Transverse colon (tissue), 4 donors: ENCODE results near the gene DHRSX. TPM values are rescaled to one million over a fixed set of nuclear protein-coding genes. Genes with fewer than 3 reads are reported as not detected.

Experiments
- DNase-seq: peaks from one replicate; pipeline ENCODE4 v3.0.0-alpha.2; 2019
- H3K27ac ChIP-seq, 4 donors: fragments of 200-600 bp; sonication (generic); 2 replicates each; pipeline ENCODE4 v1.5.1; 2016 to 2018; ENCODE audit warnings: inconsistent platforms in 4 of 4
- H3K27me3 ChIP-seq: fragments of 200-600 bp; sonication (generic); 2 replicates; pipeline ENCODE4 v1.5.1; 2017; ENCODE audit warnings: inconsistent platforms
- H3K36me3 ChIP-seq, 4 donors: fragments of 200-600 bp; sonication (generic); 2 replicates each; pipeline ENCODE4 v1.5.1; 2017 to 2019; ENCODE audit warnings: inconsistent platforms in 4 of 4
- H3K4me1 ChIP-seq, 4 donors: fragments of 200-600 bp; sonication (generic); 2 replicates each; pipeline ENCODE4 v1.5.1; 2017 to 2020; ENCODE audit warnings: inconsistent platforms in 4 of 4
- H3K4me3 ChIP-seq, 4 donors: fragments of 200-600 bp; sonication (generic); 1 replicate in 1 of 4; 2 replicates in 3 of 4; pipeline versions ENCODE4 v1.5.1 to v1.6.1; 2017 to 2019; ENCODE audit warnings: inconsistent platforms in 4 of 4
- H3K9me3 ChIP-seq, 2 donors: fragments of 200-600 bp; sonication (generic); 2 replicates each; pipeline ENCODE4 v1.5.1; 2017 to 2019; ENCODE audit warnings: inconsistent platforms in 2 of 2
- EP300 ChIP-seq: sonication (generic); formaldehyde crosslinking; IDR thresholded peaks from one replicate; pipeline ENCODE4 v1.6.1; 2017; ENCODE audit warnings: antibody characterized with exemption, low read depth
- POLR2A ChIP-seq: fragments of 450-650 bp; IDR thresholded peaks from one replicate; pipeline ENCODE4 v1.6.1; 2016; ENCODE audit warnings: antibody characterized with exemption, mild to moderate bottlenecking, moderate library complexity
- POLR2AphosphoS5 ChIP-seq, 3 donors: sonication (generic); formaldehyde crosslinking; IDR thresholded peaks; one replicate each; pipeline ENCODE4 v1.6.1; 2016; ENCODE audit warnings: antibody characterized with exemption in 3 of 3
- WGBS, 2 donors: methylation state at CpG; one replicate each; pipeline ENCODE4 v1.1.5; 2018; ENCODE audit warnings: low coverage in 1 of 2; 5-methylcytosine and 5-hydroxymethylcytosine counted together
- in situ Hi-C, 4 donors: fragments of 200-750 bp; cut with MboI; loops; one replicate each; pipeline versions ENCODE4 v1.15.0 to v1.15.1; 2017; ENCODE audit warnings: low sequenced_read_pairs in 3 of 4, low pct_ligation_motif_present in 1 of 4, low pct_unique_long_range_greater_than_20kb in 1 of 4
- intact Hi-C: fragments of 100-400 bp; cut with DNase I; formaldehyde crosslinking; loops from one replicate; pipeline ENCODE4 v1.15.1; 2023; ENCODE audit warnings: low total_unique reads
- total RNA-seq, 4 donors: library from RNA; depleted of rRNA; stranded (reverse); fragments of >200 nt; gene quantifications; one replicate each; pipeline ENCODE4 v1.1.0, GENCODE V29; 2016
- TF ChIP-seq, protein P1 (sequence below), 5 experiments: fragments of 200-600 bp in 3 of 5; fragments of 450-650 bp in 2 of 5; sonication (generic) in 3 of 5; IDR thresholded peaks; 1 replicate in 2 of 5; 2 replicates in 3 of 5; pipeline ENCODE4 v1.5.1; 2016 to 2017; ENCODE audit warnings: antibody characterized with exemption in 5 of 5, inconsistent platforms in 3 of 5, mild to moderate bottlenecking in 2 of 5, moderate library complexity in 1 of 5

Gene DHRSX
- total RNA-seq, 4 donors from 2014 or later: 27.9 to 39.9 (median 33.9) TPM

DNA sequence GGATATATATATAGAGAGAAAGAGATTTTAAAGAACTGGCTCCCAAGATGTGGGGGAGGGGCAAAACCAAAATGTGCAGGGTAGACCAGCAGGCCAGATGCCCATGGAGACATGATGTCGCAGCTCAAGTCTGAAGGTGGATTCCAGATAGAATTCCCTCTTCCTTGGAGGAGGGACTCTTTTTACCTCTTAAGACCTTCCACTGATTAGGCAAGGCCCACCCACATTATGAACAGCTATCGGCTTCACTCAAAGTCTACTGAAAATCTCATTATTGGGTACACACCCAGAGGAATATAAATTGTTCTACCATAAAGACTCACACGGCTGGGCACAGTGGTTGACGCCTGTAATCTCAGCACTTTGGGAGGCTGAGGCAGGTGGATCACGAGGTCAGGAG is 59.3 kb downstream of the DHRSX start:
- in situ Hi-C loops: no loop called here
- Histone ChIP-seq H3K4me3 (no peak overlapping the region), H3K9me3 (no peaks in the 10 kb centered on the region), H3K36me3 (peaks cover 0 to 5% (median 0%) of the 10 kb centered on the region in 4 donors), H3K4me1 (no peaks in the 10 kb centered on the region), H3K27me3 (no peaks in the 10 kb centered on the region), H3K27ac (no peak overlapping the region)
- intact Hi-C loops: no loop called here
- WGBS, 2 donors: 97% methylated on average over 5 of the region's 5 CpGs; no CpG with 5 or more reads in 1 of the 2 donors
- DNase-seq: no peak
- TF ChIP-seq, protein P1, sequence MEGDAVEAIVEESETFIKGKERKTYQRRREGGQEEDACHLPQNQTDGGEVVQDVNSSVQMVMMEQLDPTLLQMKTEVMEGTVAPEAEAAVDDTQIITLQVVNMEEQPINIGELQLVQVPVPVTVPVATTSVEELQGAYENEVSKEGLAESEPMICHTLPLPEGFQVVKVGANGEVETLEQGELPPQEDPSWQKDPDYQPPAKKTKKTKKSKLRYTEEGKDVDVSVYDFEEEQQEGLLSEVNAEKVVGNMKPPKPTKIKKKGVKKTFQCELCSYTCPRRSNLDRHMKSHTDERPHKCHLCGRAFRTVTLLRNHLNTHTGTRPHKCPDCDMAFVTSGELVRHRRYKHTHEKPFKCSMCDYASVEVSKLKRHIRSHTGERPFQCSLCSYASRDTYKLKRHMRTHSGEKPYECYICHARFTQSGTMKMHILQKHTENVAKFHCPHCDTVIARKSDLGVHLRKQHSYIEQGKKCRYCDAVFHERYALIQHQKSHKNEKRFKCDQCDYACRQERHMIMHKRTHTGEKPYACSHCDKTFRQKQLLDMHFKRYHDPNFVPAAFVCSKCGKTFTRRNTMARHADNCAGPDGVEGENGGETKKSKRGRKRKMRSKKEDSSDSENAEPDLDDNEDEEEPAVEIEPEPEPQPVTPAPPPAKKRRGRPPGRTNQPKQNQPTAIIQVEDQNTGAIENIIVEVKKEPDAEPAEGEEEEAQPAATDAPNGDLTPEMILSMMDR (IDR thresholded peaks at IDR 0.05): no peak
- TF ChIP-seq POLR2A: no peak
- TF ChIP-seq POLR2AphosphoS5 (IDR thresholded peaks at IDR 0.05): no peak
- no peak for TF ChIP-seq EP300

GRCh38 chrX:2439613-2440012 is 61.2 kb downstream of the DHRSX start:
- H3K27me3 ChIP-seq: no peaks in the 10 kb centered on the region
- DNase-seq: no peak
- no peak overlapping the region for H3K27ac ChIP-seq
- TF ChIP-seq, protein P1 (IDR thresholded peaks at IDR 0.05): no peak
- no peak for TF ChIP-seq POLR2A
- no peak for TF ChIP-seq POLR2AphosphoS5 (IDR thresholded peaks at IDR 0.05)
- TF ChIP-seq EP300: no peak
- peaks cover 0 to 5% (median 0%) of the 10 kb centered on the region in 4 donors for H3K36me3 ChIP-seq
- H3K4me3 ChIP-seq: no peak overlapping the region
- 90 to 94% methylated on average over 4 to 8 of the region's 8 CpGs for WGBS, 2 donors
- in situ Hi-C loops (no loop called here), intact Hi-C loops (no loop called here)
- H3K4me1 ChIP-seq: no peaks in the 10 kb centered on the region
- H3K9me3 ChIP-seq: no peaks in the 10 kb centered on the region

DNA sequence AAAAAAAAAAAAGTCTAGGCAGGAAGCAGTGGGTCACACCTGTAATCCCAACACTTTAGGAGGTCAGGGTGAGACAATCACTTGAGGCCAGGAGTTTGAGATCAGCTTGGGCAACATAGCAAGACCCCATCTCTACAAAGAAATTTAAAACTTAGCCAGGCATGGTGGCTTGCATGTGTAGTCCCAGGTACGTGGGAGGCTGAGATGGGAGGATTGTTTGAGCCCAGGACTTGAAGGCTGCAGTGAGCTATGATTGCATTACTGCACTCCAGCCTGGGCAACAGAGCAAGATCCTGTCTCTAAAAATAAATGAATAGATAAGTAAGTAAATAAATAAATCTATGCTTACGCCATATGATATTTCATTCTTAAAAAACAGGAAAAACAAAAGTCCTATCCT is 65.3 kb downstream of the DHRSX start:
- intact Hi-C loops: no loop called here
- in situ Hi-C loops: no loop called here
- TF ChIP-seq POLR2A (no peak), EP300 (no peak), POLR2AphosphoS5 (IDR thresholded peaks at IDR 0.05) (no peak)
- TF ChIP-seq, protein P1 (IDR thresholded peaks at IDR 0.05): no peak

DNA sequence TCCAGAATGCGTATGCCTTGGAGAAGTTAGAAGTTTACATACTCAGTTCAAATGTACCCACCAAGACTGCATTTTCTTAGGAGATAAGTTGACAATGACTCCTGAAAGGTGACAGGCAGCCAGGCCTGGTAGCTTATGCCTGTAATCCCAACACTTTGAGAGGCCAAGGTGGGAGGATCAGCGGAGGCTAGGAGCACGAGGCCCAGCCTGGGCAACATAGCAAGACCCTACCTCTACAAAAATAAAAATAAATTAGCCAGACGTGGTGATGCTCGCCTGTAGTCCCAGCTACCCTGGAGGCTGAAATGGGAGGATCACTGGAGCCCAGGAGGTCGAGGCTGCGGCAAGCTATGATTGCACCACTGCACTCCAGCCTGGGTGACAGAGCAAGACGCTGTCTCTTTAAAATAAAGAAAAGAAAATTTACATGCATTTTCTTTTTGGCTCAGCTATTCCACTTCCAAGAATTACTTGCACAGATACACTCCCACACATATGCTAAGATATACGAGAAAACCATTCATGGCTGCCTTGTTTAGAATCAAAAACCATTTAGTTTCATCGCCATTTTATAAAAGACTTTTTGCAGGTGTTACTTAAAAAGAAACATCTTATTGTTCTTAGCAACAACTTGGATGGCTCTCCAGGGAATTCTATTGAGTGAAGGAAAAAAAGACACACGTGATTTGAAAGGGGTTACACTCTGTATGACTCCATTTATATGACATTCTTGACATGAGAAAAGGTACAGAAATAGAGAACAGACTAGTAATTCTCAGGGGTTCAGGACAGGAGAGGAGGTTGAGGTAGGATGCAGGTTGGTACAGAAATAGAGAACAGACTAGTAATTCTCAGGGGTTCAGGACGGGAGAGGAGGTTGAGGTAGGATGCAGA is 66.3 kb downstream of the DHRSX start:
- no peak for DNase-seq
- Histone ChIP-seq H3K9me3 (no peaks in the 10 kb centered on the region), H3K4me1 (no peaks in the 10 kb centered on the region), H3K36me3 (peaks cover 0 to 6% (median 0%) of the 10 kb centered on the region in 4 donors), H3K27me3 (no peaks in the 10 kb centered on the region), H3K4me3 (no peak overlapping the region), H3K27ac (no peak overlapping the region)
- TF ChIP-seq POLR2A (no peak), EP300 (no peak), POLR2AphosphoS5 (IDR thresholded peaks at IDR 0.05) (no peak)
- TF ChIP-seq, protein P1 (IDR thresholded peaks at IDR 0.05): no peak
- in situ Hi-C loops (no loop called here), intact Hi-C loops (no loop called here)
- WGBS, 2 donors: 80 to 85% methylated on average over 5 to 12 of the region's 12 CpGs

More for the DNA sequence above, 65.3 kb downstream of the DHRSX start:
- H3K27ac ChIP-seq: no peak overlapping the region
- no peak overlapping the region for H3K4me3 ChIP-seq
- no peaks in the 10 kb centered on the region for H3K4me1 ChIP-seq
- H3K36me3 ChIP-seq: peaks cover 0 to 9% (median 0%) of the 10 kb centered on the region in 4 donors
- no peaks in the 10 kb centered on the region for H3K9me3 ChIP-seq
- H3K27me3 ChIP-seq: no peaks in the 10 kb centered on the region
- no peak for DNase-seq
- 97% methylated on average over 2 of the region's 2 CpGs; no CpG with 5 or more reads in 1 of the 2 donors for WGBS, 2 donors
